Stimulated activated CD8-positive, alpha-beta memory T cell treated with anti-CD3 and anti-CD28 coated beads, Interleukin-4, amount 100 ng/mL, for 24 hours (primary cell): ENCODE measurements around the gene DHDDS.
A peak's percentile ranks its signal among the peaks of the same experiment; 100 is the strongest.
"Not testable (repeated sequence)": the region's sequence is repeated elsewhere in the genome, so short reads cannot be mapped to it uniquely, and the experiment has no call there.

Experiments
- DNase-seq: peaks from one replicate; pipeline ENCODE4 v3.0.0-alpha.2; 2020; ENCODE audit warnings: low read depth

DHDDS gene, protein sequence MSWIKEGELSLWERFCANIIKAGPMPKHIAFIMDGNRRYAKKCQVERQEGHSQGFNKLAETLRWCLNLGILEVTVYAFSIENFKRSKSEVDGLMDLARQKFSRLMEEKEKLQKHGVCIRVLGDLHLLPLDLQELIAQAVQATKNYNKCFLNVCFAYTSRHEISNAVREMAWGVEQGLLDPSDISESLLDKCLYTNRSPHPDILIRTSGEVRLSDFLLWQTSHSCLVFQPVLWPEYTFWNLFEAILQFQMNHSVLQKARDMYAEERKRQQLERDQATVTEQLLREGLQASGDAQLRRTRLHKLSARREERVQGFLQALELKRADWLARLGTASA

DNA sequence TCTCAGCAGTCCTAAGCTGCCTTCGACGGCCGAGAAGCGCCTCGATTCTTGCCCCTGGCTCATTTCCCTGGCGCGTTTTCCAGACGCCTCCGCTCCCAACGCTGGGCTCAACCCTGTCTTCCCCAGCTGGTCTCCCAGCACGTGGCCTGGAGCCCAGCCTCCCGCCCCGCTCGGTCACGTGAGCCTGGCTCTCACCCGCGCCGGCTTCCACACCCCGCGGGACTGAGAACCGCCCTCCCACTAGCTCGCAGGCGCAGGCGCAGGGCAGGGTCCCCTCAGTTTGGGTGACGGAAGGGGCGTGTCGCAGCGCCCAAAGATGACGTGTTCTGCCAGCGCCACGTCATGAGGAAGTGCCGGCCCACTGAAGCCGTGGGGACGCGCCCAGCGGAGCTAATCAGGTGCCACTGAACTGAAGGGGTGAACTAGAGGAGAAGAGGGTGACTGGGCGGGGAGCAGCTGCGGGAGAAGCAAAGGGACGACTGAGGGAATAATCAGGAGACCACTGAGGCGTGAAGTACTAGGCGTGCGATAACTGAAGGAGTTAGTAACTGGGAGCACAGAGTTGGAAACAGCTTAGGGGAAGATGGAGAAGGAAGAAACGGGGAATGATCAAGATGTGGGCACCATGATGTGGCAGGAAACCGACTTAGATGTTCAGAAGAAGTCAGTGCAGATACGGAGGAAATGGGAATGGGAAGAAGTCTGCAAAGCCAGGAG, at the start of gene DHDDS:
DHDDS (plus strand) TSS at position 343 of the 717 bp plus-strand sequence. CDS start 625 bp downstream, outside the sequence.
- DNase-seq = peak; percentile 97

DNA sequence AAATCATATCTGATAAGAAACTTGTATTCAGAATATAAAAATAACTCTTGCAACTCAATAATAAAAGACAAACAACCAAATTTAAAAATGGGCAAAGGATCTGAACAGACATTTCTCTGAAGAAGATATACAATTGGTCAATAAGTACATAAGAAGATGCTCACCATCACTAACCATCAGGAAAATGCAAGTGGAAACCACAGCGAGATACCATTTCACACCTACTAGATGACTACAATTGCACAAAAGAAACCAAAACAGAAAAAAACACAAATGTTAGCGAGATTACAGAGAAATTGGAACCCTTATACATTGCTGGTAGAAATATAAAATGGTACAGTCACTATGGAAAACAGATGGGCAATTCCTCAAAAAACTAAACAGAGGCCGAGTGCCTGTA, 48.0 kb upstream of the DHDDS start:
- DNase-seq = no peak

DNA sequence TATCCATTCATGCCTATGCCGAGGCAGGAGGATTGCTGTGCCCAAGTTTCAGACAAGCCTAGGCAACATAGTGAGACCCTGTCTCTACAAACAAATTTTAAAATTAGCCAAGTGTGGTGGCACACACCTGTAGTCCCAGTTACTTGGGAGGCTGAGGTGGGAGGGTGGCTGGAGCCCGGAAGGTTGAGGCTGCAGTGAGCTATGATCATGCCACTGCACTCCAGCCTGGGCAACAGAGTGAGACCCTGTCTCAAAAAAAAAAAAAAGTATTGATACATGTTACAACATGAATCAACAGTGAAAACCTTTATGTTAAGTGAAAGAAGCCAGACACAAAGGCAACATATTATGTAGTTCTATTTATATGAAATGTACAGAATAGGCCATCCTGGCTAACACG, 47.1 kb upstream of the DHDDS start:
- not testable (repeated sequence) for DNase-seq

DNA sequence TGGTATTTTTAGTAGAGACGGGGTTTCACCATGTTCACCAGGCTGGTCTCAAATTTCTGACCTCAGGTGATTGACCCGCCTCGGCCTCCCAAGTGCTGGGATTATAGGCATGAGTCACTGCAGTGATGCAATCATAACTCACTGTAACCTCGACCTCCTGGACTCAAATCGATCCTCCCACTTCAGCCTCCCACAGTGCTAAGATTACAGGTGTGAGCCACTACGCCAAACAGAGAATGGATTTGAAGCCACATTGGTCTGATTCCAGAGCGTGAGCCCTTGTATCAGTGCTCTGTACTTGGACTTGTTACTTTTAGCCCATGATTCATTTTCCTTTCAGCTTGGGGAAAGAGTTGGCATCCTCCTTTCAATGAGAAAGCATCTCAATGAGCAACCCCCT, 44.7 kb upstream of the DHDDS start:
- DNase-seq = no peak

DNA sequence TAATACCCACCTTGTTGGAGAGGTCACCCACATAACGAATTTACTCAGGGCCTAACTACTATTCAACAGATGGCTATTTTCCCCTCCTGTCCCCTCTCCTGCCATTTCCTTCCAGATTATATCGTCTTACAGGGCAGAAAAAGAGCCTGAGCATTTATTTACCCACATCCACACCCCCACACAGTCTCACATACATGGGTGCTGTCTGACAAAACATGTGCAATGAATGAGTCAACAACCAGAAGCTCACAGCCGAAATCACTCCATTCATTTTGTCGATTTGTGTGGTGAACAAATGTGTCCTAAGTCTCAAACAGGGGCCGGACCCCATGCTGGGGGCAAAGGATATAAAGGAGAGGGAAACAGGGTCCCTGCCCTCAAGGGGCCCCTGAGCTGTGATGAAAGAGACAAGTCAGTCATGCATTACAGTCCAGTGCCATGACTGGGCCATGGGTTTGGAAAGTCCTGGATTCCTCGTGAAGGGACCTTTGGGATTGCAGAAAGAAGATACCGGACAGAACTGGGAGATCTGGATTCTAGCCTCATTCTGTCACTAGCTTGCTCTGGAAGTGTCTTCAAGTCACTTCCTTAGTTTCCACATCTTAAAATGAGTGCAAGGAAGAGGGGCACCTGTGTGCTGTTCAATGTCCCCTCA, 43.2 kb upstream of the DHDDS start:
- DNase-seq = no peak

DNA sequence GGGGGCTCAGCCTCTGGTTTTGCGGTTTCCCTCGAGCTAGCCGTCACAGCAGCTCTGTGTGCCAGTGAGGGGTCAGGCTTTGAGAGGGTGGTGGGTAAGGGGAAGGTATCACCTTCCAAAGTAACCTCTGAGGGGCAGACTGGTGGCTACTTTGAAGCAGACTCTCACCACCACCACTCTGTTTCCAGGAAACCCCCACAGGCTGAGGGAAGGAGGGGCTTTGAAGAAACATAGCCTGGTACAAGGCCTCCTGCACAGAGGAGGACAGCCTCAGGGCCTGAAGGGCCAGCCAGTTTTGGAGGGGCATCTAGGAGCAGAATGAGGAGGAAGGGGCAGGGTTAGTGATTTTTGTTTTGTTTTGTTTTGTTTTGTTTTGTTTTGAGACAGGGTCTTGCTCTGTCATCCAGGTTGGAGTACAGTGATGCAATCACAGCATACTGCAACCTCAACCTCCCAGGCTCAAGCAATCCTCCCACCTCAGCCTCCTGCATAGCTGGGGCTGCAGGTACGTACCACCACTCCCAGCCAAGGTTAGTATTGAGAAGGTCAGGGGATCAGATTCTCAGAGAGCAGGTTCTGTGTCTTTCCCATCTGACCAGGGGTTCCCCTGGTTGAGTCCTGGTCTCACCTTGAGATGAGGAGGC, 42.4 kb upstream of the DHDDS start:
- DNase-seq = no peak

DNA sequence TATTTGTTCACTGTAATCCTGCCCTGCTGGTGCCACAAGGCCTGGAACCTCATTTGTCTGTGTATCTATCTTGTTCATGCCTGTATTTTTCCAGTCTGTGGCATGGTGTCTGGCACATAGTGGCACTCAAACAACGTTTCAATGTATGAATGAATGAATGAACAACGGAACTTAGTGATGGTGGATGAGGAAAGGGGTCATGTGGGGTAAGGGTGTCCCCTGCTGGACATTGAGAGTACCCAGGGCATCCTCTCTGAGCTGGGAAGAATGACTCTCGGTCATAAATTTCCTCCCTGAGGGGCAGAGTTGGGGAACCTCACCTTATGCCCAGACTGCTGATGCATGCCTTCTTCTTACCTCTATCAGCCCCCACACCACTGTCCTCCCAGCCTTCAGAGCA, 40.7 kb upstream of the DHDDS start:
- no peak for DNase-seq

DNA sequence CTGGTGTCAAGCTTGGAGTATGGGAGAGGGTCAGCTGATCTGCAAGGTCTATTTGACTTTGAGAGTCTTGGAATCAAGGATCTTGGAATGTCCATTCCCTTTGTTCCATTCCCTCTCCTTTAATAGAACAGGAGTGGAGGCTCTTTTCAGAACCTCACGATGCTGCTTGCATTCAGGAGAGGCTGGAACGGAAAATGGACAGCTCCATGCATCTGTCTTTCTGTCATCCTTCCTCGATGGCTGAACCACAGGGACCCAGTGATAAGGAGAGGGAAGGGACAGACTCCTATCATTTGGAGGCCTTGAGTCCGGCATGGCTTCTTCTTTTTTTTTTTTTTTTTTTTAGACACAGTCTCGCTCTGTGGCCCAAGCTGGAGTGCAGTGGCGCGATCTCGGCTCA, 36.4 kb upstream of the DHDDS start:
- DNase-seq = no peak

DNA sequence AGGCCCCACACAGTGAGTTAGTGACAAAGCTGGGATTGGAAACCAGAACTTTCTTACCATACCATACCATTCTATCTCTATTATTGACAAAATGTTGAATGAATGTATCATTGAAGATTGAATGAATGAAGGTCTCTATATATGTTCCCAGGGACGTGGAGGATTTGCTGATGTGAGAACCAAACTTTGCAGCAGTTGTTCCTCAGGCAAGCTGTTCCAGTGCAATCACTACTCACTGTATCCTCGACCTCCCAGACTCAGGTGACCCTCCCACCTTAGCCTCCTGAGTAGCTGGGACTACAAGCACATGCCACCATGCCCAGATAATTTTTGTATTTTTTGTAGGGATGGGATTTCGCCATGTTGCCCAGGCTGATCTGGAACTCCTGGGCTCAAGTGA, 33.1 kb upstream of the DHDDS start:
- DNase-seq = no peak

DNA sequence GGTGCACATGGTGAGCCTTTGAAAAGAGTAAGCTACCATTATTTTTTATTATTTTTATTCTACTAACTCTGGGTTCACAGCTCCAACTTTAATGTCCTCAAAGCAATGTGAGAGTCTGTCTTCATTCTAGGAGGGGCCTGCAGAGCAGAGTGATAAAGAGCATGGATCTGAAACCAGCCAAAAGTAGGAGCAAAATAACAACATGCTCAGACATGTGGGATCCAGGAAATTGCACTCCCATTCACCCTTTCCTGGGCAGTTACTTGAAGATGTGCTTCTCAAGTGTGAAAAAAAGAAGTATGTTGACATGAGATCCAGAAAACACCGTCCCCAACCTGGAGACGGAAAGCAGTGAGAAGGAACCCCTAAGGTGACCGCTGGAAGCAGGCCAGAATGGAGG, 30.2 kb upstream of the DHDDS start:
- no peak for DNase-seq

DNA sequence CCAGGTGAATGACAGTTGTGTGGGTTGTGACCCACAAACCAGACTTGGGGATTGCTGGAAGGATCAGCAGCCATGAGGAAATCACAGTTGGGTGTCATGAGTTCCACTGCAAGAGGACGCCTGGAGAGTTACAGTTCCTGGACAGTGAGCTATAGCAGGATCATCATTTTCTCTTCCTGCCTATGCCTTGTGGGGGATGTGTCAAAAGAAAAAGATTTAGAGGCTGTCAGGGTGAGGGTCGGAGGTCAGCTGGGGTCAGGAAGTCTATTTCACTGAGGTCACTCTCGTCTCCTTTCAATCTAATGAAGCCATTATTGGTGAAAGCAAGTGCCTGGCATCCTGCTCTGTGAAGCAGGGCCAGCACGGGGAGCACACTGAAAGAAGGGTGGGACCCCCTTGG, 28.5 kb upstream of the DHDDS start:
- DNase-seq = no peak

DNA sequence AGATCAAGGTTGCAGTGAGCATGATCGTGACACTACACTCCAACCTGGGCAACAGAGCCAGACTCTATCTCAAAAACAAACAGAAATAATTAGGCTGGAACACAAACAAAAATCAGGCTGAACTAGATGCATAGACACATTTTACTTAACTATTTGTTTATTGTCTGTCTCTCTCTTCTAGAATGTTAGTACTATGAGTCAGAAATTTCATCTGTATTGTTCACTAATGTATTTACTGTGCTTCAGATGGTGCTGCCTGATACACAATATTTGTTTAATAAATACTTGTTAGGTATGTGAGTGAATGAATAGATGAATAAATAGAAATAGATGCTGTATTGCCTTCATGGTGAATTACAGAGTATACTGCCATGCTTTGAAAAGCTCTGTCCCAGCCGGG, 27.5 kb upstream of the DHDDS start:
- DNase-seq = no peak

DNA sequence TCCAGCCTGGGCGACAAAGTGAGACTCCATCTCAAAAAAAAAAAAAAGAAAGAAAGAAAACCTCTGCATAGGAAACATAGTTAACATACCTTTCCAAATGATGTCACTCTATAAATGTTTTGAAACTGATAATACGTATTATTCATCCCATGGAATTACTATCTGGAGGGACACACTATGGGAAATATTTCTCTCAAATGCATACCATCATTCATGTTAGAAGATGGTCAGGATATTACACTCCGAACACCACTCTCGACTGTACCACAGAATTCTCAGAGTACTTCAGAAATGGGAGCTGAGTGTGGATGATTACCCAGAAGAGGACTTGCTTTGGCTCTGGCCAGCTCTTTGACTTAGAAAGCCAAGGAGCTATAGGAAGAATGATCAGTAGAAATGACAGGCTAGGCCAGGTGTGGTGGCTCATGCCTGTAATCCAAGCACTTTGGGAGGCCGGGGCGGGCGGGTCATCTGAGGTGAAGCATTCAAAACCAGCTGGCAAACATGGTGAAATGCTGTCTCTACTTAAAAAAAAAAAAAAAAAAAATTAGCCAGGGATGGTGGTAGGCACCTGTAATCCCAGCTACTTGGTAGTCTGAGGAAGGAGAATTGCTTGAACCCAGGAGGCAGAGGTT, 26.7 kb upstream of the DHDDS start:
- no peak for DNase-seq

DNA sequence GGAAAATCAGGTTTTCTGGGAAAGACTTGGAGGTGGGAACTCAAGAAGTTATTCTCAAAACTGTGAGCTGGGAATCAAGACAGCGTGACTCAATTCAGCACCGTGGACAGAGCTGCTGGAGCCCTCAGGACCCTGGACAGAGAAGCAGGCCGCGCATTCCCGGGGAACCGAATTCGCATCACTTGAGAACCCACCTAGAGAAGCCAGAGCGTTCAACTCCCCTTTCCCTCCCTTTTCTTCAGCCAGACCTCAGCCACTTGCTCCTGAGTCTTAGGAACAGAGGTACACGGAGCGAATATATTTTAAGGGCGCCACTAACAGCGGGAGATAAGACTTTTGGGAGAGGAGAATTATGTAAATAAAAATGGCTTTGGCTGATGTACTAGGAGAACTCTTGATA, 23.5 kb upstream of the DHDDS start:
- peak; percentile 59 for DNase-seq

DNA sequence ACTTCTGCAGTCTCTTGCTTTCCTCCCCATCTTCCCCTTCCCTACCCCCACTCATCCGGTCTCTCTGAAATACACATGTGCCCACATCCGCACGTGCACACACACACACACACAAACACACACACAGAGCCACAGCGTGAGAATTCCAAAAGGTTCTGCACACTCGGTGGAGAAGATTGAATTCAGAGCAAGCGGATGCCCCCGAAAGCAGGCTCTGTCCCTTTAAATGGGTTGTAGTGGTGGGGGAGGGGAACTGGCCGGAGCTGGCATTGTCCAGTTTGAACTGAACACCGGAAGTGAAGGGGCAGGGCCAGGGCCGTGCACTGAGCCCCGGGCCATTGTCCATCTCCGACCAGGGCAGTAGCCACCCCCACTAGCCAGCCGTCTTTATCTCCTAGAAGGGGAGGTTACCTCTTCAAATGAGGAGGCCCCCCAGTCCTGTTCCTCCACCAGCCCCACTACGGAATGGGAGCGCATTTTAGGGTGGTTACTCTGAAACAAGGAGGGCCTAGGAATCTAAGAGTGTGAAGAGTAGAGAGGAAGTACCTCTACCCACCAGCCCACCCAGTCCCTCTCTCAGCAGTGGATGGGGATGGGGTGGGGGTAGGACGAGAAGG, 22.8 kb upstream of the DHDDS start:
- no peak for DNase-seq

DNA sequence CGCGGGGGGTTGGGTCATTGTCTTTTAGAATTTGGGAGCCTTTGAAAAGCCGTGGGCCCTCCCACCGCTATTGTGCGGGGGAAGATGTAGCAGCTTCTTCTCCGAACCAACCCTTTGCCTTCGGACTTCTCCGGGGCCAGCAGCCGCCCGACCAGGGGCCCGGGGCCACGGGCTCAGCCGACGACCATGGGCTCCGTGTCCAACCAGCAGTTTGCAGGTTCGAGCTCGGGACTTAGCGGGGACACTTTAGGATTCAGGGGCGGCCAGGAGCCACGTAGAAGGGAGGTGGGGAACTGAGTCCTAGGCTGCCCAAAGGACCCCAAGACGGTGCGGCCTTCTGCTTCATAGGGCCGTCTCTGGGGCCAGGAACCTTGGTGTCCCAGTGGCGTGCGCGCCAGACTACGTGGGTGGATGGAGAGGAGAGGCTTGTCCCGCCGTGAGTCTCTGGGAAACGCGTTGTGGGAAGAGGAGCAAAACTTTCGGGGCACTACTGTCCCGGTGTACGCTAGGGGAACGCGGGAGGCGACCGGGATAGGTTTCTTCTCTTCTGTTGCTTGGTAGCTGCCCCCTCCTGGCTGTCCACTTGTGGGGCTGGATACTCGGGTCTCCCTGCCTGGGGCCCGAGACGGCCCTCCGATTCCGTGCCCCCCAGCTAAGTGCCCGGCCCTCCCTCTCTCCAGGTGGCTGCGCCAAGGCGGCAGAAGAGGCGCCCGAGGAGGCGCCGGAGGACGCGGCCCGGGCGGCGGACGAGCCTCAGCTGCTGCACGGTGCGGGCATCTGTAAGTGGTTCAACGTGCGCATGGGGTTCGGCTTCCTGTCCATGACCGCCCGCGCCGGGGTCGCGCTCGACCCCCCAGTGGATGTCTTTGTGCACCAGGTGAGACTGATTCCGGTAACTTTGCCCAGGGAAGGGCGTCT, 21.2 kb upstream of the DHDDS start, which contains the start of gene LIN28A:
LIN28A (plus strand) TSS at position 112 of the 918 bp plus-strand sequence; CDS start at position 187, 75 bp downstream.
- DNase-seq = no peak

DNA sequence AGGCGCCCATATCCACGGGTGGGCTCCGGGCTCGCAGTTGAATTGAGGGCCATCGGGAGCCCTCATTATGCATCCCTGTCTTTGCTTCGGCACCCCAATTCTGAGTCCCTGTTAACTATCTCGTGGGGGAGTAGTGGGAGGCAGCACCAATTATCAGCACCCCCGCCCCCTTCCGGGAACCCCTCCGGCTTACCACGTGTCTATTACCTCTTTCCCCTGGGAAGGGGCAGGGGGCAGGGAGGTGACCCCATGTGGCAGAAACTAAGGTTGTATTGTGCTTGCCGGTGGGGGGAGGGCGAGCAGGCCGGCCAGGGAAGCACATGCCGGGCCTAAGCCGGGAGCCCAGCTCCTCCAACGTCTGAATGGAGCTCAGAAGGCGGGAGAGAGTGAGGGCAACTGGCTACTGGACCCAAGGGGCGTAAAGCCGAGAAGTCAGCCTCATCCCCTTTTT, 20.5 kb upstream of the DHDDS start:
- DNase-seq = no peak

DNA sequence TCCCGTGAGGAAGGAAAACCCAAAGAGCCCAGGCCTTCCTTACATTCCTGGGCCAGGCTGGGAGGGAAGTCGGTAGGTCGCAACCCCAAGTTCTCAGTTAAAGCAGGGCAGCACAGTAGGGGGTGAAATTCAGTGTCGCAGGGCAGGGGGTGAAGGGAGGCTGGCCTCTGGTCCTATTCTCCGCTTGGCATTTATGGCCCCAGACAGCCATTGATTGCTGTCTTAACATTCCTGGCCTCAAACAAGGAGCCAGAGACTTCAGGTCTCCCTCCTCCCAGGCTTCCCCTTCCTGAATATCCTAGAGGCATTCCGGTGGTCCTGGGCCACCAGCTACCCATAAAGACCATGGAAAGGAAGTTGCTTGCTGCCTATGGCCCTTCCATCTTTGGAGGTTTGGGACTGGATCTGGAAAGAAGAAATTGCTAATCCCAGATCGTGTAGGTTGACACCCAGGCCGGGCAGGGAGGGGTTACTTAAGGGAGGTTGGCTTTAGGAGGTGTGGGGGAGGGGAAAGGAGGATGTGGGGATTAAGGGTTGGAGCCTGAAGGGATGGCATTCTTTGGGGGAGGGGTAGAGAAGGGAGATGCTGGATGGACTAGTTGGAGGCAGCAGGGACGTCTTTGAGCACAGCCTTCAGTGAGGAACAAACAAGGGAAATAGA, 19.8 kb upstream of the DHDDS start:
- DNase-seq = no peak

DNA sequence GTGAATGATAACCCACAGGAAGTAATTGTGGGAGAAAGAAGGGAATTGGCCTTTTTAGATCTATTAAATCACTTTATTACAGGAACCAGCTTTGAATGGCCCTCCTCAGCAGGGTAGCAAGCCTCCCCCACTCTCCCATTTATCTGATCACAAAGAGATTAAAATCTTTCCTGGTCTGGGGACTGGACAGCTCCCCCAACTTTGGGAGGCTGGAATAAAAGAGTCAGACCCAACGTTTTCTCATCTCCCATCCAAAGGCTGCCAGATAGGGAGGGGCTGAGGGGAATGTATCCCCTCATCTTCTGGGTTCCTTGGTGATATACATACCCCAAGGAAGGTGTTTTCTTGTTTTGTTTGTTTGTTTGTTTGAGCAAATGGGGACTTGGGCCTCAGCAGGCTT, 19.1 kb upstream of the DHDDS start:
- DNase-seq = no peak
